OCI-M2 (cell line): Measurements from ENCODE around the gene PCDH18.
"Not testable (repeated sequence)": the region's sequence is repeated elsewhere in the genome, so short reads cannot be mapped to it uniquely, and the experiment has no call there.

Experiments used
- DNase-seq: peaks from one replicate; lab custom pipeline; 2025; ENCODE audit not compliant: unreplicated experiment; lab: John Stamatoyannopoulos, UW

PCDH18 gene

GRCh38 chr4:137531168-137531985, 917 bp downstream of the PCDH18 start:
- DNase-seq, result no peak

GRCh38 chr4:137530176-137530575, 2.1 kb downstream of the PCDH18 start:
- DNase-seq, result no peak

- DNase-seq, result no peak
These were observed 2.9 kb downstream of the PCDH18 start for GRCh38 chr4:137529432-137529831.

- DNase-seq, result no peak
These were observed 3.6 kb downstream of the PCDH18 start for GRCh38 chr4:137528673-137529072.

- no peak for DNase-seq
These were observed 5.6 kb downstream of the PCDH18 start for GRCh38 chr4:137526681-137527080.

GRCh38 chr4:137524725-137525369, 7.4 kb downstream of the PCDH18 start:
- DNase-seq, result no peak

- DNase-seq, result no peak
These were observed 9.0 kb downstream of the PCDH18 start for GRCh38 chr4:137523329-137523728.

GRCh38 chr4:137521053-137521452, 11.2 kb downstream of the PCDH18 start:
- no peak for DNase-seq

GRCh38 chr4:137519406-137519805, 12.9 kb downstream of the PCDH18 start:
- DNase-seq, result no peak

GRCh38 chr4:137517323-137517722, 15.0 kb downstream of the PCDH18 start:
- DNase-seq, result not testable (repeated sequence)

- no peak for DNase-seq
These were observed 17.7 kb downstream of the PCDH18 start for GRCh38 chr4:137514406-137515111.

- no peak for DNase-seq
These were observed 21.6 kb downstream of the PCDH18 start for GRCh38 chr4:137510557-137511265.

- DNase-seq, result no peak
These were observed 22.4 kb downstream of the PCDH18 start for GRCh38 chr4:137509855-137510282.

GRCh38 chr4:137502339-137503129, 29.8 kb downstream of the PCDH18 start:
- DNase-seq, result no peak

GRCh38 chr4:137496267-137496666, 36.0 kb downstream of the PCDH18 start:
- not testable (repeated sequence) for DNase-seq

GRCh38 chr4:137495578-137495977, 36.7 kb downstream of the PCDH18 start:
- DNase-seq, result no peak

GRCh38 chr4:137483313-137483959, 48.9 kb downstream of the PCDH18 start:
- not testable (repeated sequence) for DNase-seq

- not testable (repeated sequence) for DNase-seq
These were observed 52.6 kb downstream of the PCDH18 start for GRCh38 chr4:137479657-137480056.

- DNase-seq, result no peak
These were observed 55.9 kb downstream of the PCDH18 start for GRCh38 chr4:137476345-137476744.
